GM10248 (cell line): ENCODE data around the gene IGF2BP2.

Experiments used
- CTCF ChIA-PET: fragments of 300-600 bp; sonication (Branson Sonifier 250); formaldehyde crosslinking; extraction: SDS; loops from one replicate; lab custom pipeline; 2021; ENCODE audit warnings: antibody characterized with exemption; lab: Yijun Ruan, JAX
- POLR2A ChIA-PET: fragments of 350-650 bp; sonication (Branson Sonifier 250); formaldehyde crosslinking; extraction: SDS; loops from one replicate; lab custom pipeline; 2020; ENCODE audit warnings: antibody characterized with exemption; lab: Yijun Ruan, JAX
- DNase-seq: peaks from one replicate; pipeline ENCODE4 v3.0.0; 2012; ENCODE audit errors: extremely low spot score
- TF ChIP-seq, protein P1 (sequence below): IDR thresholded peaks from 2 replicates; pipeline ENCODE4 v1.5.1; 2012; ENCODE audit warnings: mild to moderate bottlenecking, low read depth; ENCODE audit errors: extremely low read depth, missing control alignments, control extremely low read depth

Gene IGF2BP2

DNA sequence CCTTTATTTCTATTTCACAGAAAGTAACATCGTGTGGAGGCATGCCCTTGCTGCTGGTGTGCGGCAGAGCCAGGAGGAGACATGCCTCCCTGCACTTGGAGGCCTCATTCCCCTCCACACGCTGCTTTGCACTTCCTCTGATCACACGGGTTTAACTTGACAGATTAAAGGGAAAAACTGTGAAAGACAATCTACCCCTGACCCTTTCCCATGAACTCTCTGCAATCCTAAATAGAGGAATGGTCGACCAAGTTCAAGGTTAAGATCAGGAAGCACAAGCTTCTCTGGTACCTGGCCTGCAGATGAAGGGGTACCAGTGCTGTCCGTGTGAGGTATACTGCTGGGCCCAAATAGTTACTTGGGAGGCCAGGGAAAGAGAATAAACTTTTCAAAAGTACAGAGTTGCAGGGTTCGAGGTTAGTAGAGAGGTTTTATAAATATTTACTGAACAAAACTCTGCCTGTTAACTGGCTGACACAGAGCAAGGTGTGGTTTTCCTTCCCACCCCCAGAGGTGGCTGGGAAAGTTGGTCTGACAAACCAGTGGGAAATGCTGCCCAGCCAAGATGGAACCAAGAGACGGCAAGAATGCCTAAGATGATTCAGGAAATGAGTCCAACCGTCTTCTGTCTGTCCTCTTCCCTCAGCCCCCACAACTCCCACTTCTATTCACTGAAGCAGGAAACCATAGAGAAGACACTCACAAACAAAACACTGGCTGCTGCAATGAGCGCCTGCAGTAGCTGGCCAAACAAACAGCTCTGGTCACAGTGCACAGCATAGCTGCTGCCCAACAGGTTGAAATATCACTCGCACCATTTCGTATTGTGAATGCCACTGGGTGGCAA, 79.6 kb downstream of the IGF2BP2 start:
- peak; percentile 34 for DNase-seq
- ChIA-PET POLR2A (no interaction called here), CTCF (interaction anchor here (1.0 to 4.3 kb wide), 9 partner anchors 9 to 85 kb away, joined by 3 to 28 read pairs (median 5); no protein-coding TSS in a partner anchor)
- TF ChIP-seq, protein P1, sequence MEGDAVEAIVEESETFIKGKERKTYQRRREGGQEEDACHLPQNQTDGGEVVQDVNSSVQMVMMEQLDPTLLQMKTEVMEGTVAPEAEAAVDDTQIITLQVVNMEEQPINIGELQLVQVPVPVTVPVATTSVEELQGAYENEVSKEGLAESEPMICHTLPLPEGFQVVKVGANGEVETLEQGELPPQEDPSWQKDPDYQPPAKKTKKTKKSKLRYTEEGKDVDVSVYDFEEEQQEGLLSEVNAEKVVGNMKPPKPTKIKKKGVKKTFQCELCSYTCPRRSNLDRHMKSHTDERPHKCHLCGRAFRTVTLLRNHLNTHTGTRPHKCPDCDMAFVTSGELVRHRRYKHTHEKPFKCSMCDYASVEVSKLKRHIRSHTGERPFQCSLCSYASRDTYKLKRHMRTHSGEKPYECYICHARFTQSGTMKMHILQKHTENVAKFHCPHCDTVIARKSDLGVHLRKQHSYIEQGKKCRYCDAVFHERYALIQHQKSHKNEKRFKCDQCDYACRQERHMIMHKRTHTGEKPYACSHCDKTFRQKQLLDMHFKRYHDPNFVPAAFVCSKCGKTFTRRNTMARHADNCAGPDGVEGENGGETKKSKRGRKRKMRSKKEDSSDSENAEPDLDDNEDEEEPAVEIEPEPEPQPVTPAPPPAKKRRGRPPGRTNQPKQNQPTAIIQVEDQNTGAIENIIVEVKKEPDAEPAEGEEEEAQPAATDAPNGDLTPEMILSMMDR = no peak

DNA sequence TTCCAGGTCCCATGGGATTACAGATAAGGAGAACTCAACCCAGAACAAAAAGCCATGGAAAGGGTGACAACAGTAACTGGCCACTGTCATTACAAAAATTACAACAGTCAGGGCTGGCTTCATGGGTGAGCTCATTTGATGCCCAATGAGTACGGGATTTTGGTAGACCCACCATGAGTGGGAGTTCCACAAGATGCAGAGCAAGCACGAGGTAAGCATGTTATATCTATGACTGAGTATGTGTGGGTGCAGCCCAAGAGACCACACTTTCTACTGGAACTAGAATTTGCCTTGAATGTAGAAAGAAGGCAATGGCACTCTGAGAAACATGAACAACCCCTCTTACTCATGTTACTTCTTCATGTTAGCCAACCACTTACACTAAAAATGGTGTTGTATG, 83.3 kb downstream of the IGF2BP2 start:
- TF ChIP-seq, protein P1 = no peak
- ChIA-PET POLR2A (no interaction called here), CTCF (interaction anchor here (0.7 to 3.3 kb wide), 3 partner anchors 26 to 1196 kb away, joined by 3 to 23 read pairs (median 14); no protein-coding TSS in a partner anchor)
- DNase-seq = no peak

DNA sequence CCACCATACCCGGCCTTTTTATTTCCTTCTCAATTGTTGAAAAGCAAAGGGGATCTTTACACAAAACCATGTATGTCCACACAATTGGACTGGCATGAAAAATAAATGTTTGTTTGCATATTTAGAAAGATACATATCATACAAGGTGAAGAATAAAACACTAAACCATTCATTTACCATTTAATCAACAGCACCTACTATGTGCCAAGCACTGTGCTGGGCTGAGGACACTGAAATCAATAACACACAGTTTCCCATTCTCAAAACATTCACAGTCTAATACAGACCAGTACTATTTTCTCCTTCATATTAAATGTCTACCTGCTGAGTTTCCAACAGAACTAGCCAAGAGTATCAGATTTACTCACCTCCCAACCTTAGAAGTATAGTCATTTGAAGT, 84.7 kb downstream of the IGF2BP2 start:
- CTCF ChIA-PET = interaction anchor here (1.1 to 3.3 kb wide), 3 partner anchors 28 to 80 kb away, joined by 3 to 23 read pairs (median 14); no protein-coding TSS in a partner anchor
- TF ChIP-seq, protein P1 = no peak
- no peak for DNase-seq
- POLR2A ChIA-PET = interaction anchor here (0.6 kb wide), 1 partner anchor 48 kb away, joined by 4 read pairs; no protein-coding TSS in a partner anchor

DNA sequence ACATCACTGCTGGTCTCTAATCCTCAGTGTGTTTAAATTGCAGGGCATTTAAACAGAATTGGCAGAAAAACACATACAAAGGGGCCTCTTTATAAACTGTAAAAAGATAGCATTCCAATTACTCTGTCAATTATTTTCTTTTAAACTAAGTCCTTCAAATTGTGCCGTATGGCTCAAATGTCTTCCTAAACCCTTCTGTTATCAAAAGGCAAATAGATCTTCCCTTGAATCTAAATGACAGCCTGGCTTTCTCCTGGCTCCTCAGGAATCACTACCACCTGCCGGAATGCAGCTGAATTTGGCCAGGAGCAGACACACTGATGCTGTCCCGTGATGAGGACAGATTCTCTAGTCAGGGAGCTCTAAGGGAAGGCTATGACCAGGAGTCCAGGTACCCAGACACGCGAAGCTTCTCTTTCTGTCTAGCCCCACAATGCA, 85.6 kb downstream of the IGF2BP2 start:
- no peak for DNase-seq
- TF ChIP-seq, protein P1 = no peak
- POLR2A ChIA-PET = no interaction called here
- CTCF ChIA-PET = interaction anchor here (1.1 to 1.2 kb wide), 2 partner anchors 62 to 79 kb away, joined by 3 to 4 read pairs; no protein-coding TSS in a partner anchor

DNA sequence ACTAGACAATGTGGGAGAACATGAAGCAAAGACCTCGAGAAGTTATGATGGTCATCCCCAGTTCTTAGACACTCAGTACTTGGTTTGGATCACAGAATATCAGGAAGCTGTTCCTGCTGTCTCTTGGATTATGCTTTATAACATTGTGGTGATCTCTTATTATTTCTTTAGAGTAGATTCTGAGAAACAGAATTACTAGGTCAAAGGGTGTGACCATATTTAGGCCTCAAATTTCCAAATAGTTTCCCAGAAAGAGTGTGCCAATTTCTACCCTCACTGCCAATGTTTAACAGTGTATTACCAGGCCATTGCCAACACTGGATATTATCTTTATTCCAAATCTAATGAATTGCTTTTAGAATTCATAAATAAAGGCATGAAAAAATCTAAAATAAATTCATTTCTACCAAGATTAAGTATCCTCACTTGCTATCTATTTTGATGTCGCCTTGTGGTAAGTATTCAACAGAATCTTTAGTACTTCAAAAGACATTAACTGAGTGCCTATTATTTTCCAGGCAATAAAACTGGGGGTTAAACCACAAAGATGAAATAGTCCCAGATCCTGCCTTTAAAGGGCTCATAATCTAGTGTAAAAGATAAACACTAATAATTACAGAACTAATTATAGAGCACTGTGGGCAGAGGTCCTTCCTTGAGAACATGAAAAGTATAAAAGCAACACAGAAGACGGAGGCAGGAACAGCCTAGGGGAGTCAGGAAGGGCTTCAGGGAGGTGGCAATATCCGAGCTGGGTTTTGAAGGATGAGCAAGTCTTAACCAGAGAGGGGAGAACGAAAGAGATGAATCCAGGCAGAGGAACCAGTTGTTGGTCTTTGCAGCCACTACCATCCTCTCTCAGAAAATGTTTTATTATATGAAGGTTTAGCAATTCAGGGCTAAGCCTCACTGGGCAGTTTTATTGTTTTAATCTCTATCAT, 86.8 kb downstream of the IGF2BP2 start:
- TF ChIP-seq, protein P1 = no peak
- DNase-seq = no peak
- ChIA-PET CTCF (interaction anchor here (1.0 to 7.7 kb wide), 3 partner anchors 9 to 78 kb away, joined by 3 to 91 read pairs (median 4); no protein-coding TSS in a partner anchor), POLR2A (no interaction called here)

DNA sequence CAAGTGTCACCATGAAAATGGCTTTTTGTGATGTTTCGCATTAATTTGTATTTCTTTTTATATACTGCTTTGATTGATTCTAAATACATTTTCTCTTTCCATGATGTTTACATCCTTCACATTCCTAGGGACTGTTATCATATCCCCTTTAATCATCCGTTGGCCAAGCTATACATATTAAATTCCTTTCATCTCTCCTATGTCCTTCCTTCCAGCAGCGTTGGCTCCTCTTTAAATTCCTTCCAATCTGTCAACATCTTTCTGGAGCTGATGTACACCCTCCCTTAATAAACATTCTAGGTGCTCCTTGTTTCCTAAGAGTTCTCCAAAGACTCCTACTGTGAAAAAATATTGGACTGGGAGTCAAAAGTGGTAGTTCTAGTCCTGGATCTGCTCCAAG, 87.8 kb downstream of the IGF2BP2 start:
- CTCF ChIA-PET = interaction anchor here (1.0 to 7.7 kb wide), 3 partner anchors 10 to 30 kb away, joined by 3 to 91 read pairs (median 3); no protein-coding TSS in a partner anchor
- POLR2A ChIA-PET = no interaction called here
- TF ChIP-seq, protein P1 = no peak
- DNase-seq = no peak
